HepG2 (cell line): ENCODE measurements around the gene RGS8. TPM values are rescaled to one million over a fixed set of nuclear protein-coding genes. Genes with fewer than 3 reads are reported as not detected.

Experiments used
- ATAC-seq: fragments of 200-7000 bp; cut with Tn5 transposase; 3 replicates; pipeline ENCODE4 v1.9.1; 2020; ENCODE audit warnings: mild to moderate bottlenecking, moderate library complexity
- BruUV-seq: library from RNA; stranded (reverse); fragments of 400-500 nt; replicated peaks from 2 replicates; lab custom pipeline; 2021; lab: Mats Ljungman, UMichigan
- CTCF ChIA-PET: fragments of 300-600 bp; formaldehyde crosslinking; extraction: SDS; loops from one replicate; lab custom pipeline; 2021; ENCODE audit warnings: low total read pairs, inconsistent platforms, low intra/inter-chr PET ratio; lab: Yijun Ruan, JAX
- POLR2A ChIA-PET: fragments of 350-600 bp; sonication (Branson Sonifier 250); formaldehyde crosslinking; loops from one replicate; lab custom pipeline; 2020; ENCODE audit warnings: antibody characterized with exemption, inconsistent platforms; lab: Yijun Ruan, JAX
- DNase-seq: peaks from one replicate; pipeline ENCODE4 v3.0.0-alpha.2; 2015; ENCODE audit warnings: low spot score
- FAIRE-seq: peaks from 3 replicates; lab custom pipeline; 2011; peaks lifted over from hg19 to GRCh38; lab: Jason Lieb, UNC
- H2AFZ ChIP-seq: one replicate; pipeline ENCODE4 v1.6.1; 2011; ENCODE audit warnings: low read length, inconsistent platforms
- H3K27ac ChIP-seq: fragments of 300-600 bp; 3 replicates; pipeline ENCODE4 v1.8.0; 2011; ENCODE audit warnings: mixed run types, mild to moderate bottlenecking, mixed read lengths, low read length, inconsistent platforms; ENCODE audit not compliant: insufficient read depth; ENCODE audit errors: extremely low read length
- H3K27me3 ChIP-seq, 2 experiments: fragments of 200-600 bp in 1 of 2; 2 replicates in 1 of 2; 3 replicates in 1 of 2; pipeline versions ENCODE4 v1.6.0 to v1.8.0; 2011; ENCODE audit warnings: low read length in 2 of 2, mild to moderate bottlenecking in 2 of 2, moderate library complexity in 2 of 2, inconsistent platforms in 1 of 2; ENCODE audit not compliant: insufficient read depth in 2 of 2, control insufficient read depth in 1 of 2
- H3K36me3 ChIP-seq, 2 experiments: fragments of 200-600 bp in 1 of 2; replicated peaks in 1 of 2; 2 replicates in 1 of 2; 3 replicates in 1 of 2; pipeline versions ENCODE4 v1.5.1 to v1.8.0; 2011; ENCODE audit warnings: low read length in 2 of 2, inconsistent platforms in 1 of 2; ENCODE audit not compliant: insufficient read depth in 2 of 2, control insufficient read depth in 1 of 2
- H3K4me1 ChIP-seq: 2 replicates; pipeline ENCODE4 v1.5.1; 2012; ENCODE audit warnings: low read length, inconsistent platforms; ENCODE audit not compliant: insufficient read depth
- H3K4me2 ChIP-seq: 2 replicates; pipeline ENCODE4 v1.6.0; 2011; ENCODE audit warnings: low read depth, low read length, inconsistent platforms
- H3K4me3 ChIP-seq, 3 experiments: fragments of 200-600 bp in 1 of 3; sonication (generic), shearing (Covaris generic) in 1 of 3; replicated peaks in 1 of 3; 2 replicates each; pipeline ENCODE4 v1.5.1; 2011 to 2016; ENCODE audit warnings: low read length in 3 of 3, inconsistent platforms in 2 of 3, low read depth in 2 of 3, mild to moderate bottlenecking in 2 of 3, control low read depth in 1 of 3, mixed read lengths in 1 of 3; ENCODE audit not compliant: insufficient read depth in 1 of 3
- H3K79me2 ChIP-seq: one replicate; pipeline ENCODE4 v1.6.1; 2011; ENCODE audit warnings: low read length, inconsistent platforms; ENCODE audit not compliant: insufficient read depth
- H3K9ac ChIP-seq: 2 replicates; pipeline ENCODE4 v1.6.0; 2011; ENCODE audit warnings: mild to moderate bottlenecking, low read depth, low read length, inconsistent platforms; ENCODE audit not compliant: insufficient read depth
- H3K9me3 ChIP-seq: 2 replicates; pipeline ENCODE4 v1.5.1; 2012; ENCODE audit warnings: mild to moderate bottlenecking, low read length
- H4K20me1 ChIP-seq: 2 replicates; pipeline ENCODE4 v1.6.0; 2011; ENCODE audit warnings: inconsistent platforms, mild to moderate bottlenecking, low read length, moderate library complexity; ENCODE audit not compliant: insufficient read depth
- EED ChIP-seq: sonication (generic); formaldehyde crosslinking; IDR thresholded peaks from 2 replicates; pipeline ENCODE4 v1.5.0; 2020; ENCODE audit warnings: mild to moderate bottlenecking, missing genetic modification reagents
- IKZF1 ChIP-seq: fragments of 450-650 bp; IDR thresholded peaks from 2 replicates; pipeline ENCODE4 v1.7.1; 2016
- KDM5A ChIP-seq: fragments of 200-600 bp; sonication (generic); IDR thresholded peaks from 2 replicates; pipeline ENCODE4 v1.7.0; 2018; ENCODE audit warnings: antibody characterized with exemption, mild to moderate bottlenecking, low read length, borderline replicate concordance
- ZNF572 ChIP-seq: sonication (generic); formaldehyde crosslinking; IDR thresholded peaks from 2 replicates; pipeline ENCODE4 v1.5.1; 2020; ENCODE audit warnings: mild to moderate bottlenecking, missing genetic modification reagents
- ZNF607 ChIP-seq: sonication (generic); formaldehyde crosslinking; IDR thresholded peaks from 2 replicates; pipeline ENCODE4 v1.5.1; 2020; ENCODE audit warnings: missing genetic modification reagents, mild to moderate bottlenecking, borderline replicate concordance
- WGBS: methylation state at CpG from one replicate; pipeline ENCODE4 v1.1.6; 2017; ENCODE audit warnings: low lambda C conversion rate; 5-methylcytosine and 5-hydroxymethylcytosine counted together
- in situ Hi-C: cut with HindIII; loops from 2 replicates; pipeline ENCODE4 v1.10.0; 2017; ENCODE audit warnings: low pct_unique_long_range_greater_than_20kb; ENCODE audit not compliant: extremely low pct_ligation_motif_present
- intact Hi-C: fragments of 100-400 bp; cut with micrococcal nuclease; formaldehyde crosslinking; loops from one replicate; pipeline ENCODE4 v1.10.0; 2022; ENCODE audit not compliant: unreplicated experiment
- polyA plus RNA-seq, 8 experiments: library from polyadenylated mRNA; depleted of rRNA in 3 of 8; stranded (reverse) in 7 of 8; unstranded in 1 of 8; fragments of >200 nt; fragmentation: Illumina TruSeq in 4 of 8; extraction: Trizol in 4 of 8; gene quantifications; 2 replicates each; pipeline versions ENCODE4 v1.2.1 to v1.2.3, GENCODE V29; 2011 to 2016; ENCODE audit warnings: low read depth in 4 of 8, missing spikeins in 1 of 8, mixed read lengths in 1 of 8; ENCODE audit not compliant: insufficient read depth in 1 of 8
- total RNA-seq, 5 experiments: library from RNA; depleted of rRNA; stranded (reverse); fragments of >200 nt; fragmentation: Illumina TruSeq; extraction: Trizol; gene quantifications; 2 replicates each; pipeline ENCODE4 v1.2.3, GENCODE V29; 2016; ENCODE audit warnings: low read depth in 1 of 5
- TF ChIP-seq, protein P1 (sequence below): sonication (generic); formaldehyde crosslinking; IDR thresholded peaks from 2 replicates; pipeline ENCODE4; 2020; ENCODE audit warnings: missing genetic modification reagents, mild to moderate bottlenecking, borderline replicate concordance
- TF ChIP-seq, protein P2 (sequence below): sonication (generic); formaldehyde crosslinking; IDR thresholded peaks from 2 replicates; pipeline ENCODE4 v1.4.0; 2020; ENCODE audit warnings: missing genetic modification reagents
- TF ChIP-seq, protein P3 (sequence below): sonication (generic); formaldehyde crosslinking; IDR thresholded peaks from 2 replicates; pipeline ENCODE4 v1.5.0; 2020; ENCODE audit warnings: mild to moderate bottlenecking, missing genetic modification reagents
- TF ChIP-seq, protein P4 (sequence below): sonication (generic); formaldehyde crosslinking; IDR thresholded peaks from 2 replicates; pipeline ENCODE4 v1.4.0; 2020; ENCODE audit warnings: missing genetic modification reagents
- TF ChIP-seq, protein P5 (sequence below): sonication (generic); formaldehyde crosslinking; IDR thresholded peaks from 2 replicates; pipeline ENCODE4 v1.9.0; 2021; ENCODE audit warnings: missing genetic modification reagents, mild to moderate bottlenecking, borderline replicate concordance
- TF ChIP-seq, protein P6 (sequence below): sonication (generic); formaldehyde crosslinking; IDR thresholded peaks from 2 replicates; pipeline ENCODE4 v1.4.0; 2020; ENCODE audit warnings: mild to moderate bottlenecking, low read depth, missing genetic modification reagents

RGS8 gene
- total and polyA plus RNA-seq, 2 of the 13 experiments (the other 11 are each of a cell fraction or from before 2014, with no cell fraction given), result not detected

DNA sequence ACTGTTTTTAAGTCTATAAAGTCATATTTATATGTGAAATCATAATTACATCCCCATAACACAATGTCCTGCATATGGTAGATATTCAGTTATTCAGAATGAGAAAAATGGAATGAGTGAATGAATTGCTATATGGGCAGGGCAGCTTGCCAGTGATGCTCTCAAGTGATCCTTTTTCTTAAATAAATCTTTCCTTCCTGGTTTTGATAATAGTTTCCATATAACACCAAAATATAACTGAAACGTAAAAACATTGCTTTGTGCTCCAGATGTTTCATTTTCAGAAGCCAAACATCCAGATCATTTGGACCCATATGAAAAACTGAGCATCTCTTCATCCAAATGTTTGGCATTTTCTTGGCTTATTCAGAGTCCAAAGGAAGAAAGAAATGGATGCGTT, 30.2 kb upstream of the RGS8 start (continued):
- TF ChIP-seq, protein P1, sequence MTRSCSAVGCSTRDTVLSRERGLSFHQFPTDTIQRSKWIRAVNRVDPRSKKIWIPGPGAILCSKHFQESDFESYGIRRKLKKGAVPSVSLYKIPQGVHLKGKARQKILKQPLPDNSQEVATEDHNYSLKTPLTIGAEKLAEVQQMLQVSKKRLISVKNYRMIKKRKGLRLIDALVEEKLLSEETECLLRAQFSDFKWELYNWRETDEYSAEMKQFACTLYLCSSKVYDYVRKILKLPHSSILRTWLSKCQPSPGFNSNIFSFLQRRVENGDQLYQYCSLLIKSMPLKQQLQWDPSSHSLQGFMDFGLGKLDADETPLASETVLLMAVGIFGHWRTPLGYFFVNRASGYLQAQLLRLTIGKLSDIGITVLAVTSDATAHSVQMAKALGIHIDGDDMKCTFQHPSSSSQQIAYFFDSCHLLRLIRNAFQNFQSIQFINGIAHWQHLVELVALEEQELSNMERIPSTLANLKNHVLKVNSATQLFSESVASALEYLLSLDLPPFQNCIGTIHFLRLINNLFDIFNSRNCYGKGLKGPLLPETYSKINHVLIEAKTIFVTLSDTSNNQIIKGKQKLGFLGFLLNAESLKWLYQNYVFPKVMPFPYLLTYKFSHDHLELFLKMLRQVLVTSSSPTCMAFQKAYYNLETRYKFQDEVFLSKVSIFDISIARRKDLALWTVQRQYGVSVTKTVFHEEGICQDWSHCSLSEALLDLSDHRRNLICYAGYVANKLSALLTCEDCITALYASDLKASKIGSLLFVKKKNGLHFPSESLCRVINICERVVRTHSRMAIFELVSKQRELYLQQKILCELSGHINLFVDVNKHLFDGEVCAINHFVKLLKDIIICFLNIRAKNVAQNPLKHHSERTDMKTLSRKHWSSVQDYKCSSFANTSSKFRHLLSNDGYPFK (CRISPR knock-in tag), result no peak
- no peak for TF ChIP-seq EED (CRISPR knock-in tag)
- TF ChIP-seq, protein P2, sequence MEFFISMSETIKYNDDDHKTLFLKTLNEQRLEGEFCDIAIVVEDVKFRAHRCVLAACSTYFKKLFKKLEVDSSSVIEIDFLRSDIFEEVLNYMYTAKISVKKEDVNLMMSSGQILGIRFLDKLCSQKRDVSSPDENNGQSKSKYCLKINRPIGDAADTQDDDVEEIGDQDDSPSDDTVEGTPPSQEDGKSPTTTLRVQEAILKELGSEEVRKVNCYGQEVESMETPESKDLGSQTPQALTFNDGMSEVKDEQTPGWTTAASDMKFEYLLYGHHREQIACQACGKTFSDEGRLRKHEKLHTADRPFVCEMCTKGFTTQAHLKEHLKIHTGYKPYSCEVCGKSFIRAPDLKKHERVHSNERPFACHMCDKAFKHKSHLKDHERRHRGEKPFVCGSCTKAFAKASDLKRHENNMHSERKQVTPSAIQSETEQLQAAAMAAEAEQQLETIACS, result no peak
- TF ChIP-seq, all 625 proteins: peak for 0

DNA sequence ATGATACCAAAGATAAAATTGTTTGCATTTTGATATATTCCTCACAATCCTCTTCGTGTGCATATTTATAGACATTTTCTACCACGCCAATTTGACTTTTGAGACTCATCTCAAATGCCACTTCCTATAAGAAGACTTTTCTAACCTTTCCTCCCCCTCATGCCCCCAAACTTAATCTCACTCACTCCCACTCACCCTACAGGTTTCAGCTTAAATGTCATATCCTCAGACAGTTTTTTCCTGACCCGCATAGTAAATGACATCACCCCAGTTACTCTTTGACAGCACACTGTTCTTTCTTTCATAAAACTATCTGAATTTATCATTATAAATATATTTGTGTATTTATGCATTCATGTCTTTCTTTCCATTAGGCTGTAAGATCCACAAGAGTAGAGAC, 29.6 kb upstream of the RGS8 start:
- POLR2A ChIA-PET, result no interaction called here
- no peak overlapping the region for H3K4me3 ChIP-seq
- H3K9ac ChIP-seq, result no peak overlapping the region
- intact Hi-C loops, result no loop called here
- no peak overlapping the region for H3K4me2 ChIP-seq
- CTCF ChIA-PET, result no interaction called here
- H2AFZ ChIP-seq, result no peak overlapping the region
- no peaks in the 10 kb centered on the region for H3K4me1 ChIP-seq
- no peak for FAIRE-seq
- in situ Hi-C loops, result no loop called here
- no peak overlapping the region for H3K27ac ChIP-seq
- ATAC-seq, result no peak
- 6% methylated on average over 3 of the region's 3 CpGs for WGBS
- no peaks in the 10 kb centered on the region for H4K20me1 ChIP-seq
- no peaks in the 10 kb centered on the region for H3K79me2 ChIP-seq
- no peak for DNase-seq
- BruUV-seq, result no TSS peak
- H3K9me3 ChIP-seq, result no peaks in the 10 kb centered on the region
- peaks cover 0 to 8% of the 10 kb centered on the region in 2 experiments; a peak in 1 of 5 replicates for H3K27me3 ChIP-seq
- H3K36me3 ChIP-seq, result no peaks in the 10 kb centered on the region
- TF ChIP-seq KDM5A, result no peak
- TF ChIP-seq IKZF1, result no peak
- TF ChIP-seq, protein P3, sequence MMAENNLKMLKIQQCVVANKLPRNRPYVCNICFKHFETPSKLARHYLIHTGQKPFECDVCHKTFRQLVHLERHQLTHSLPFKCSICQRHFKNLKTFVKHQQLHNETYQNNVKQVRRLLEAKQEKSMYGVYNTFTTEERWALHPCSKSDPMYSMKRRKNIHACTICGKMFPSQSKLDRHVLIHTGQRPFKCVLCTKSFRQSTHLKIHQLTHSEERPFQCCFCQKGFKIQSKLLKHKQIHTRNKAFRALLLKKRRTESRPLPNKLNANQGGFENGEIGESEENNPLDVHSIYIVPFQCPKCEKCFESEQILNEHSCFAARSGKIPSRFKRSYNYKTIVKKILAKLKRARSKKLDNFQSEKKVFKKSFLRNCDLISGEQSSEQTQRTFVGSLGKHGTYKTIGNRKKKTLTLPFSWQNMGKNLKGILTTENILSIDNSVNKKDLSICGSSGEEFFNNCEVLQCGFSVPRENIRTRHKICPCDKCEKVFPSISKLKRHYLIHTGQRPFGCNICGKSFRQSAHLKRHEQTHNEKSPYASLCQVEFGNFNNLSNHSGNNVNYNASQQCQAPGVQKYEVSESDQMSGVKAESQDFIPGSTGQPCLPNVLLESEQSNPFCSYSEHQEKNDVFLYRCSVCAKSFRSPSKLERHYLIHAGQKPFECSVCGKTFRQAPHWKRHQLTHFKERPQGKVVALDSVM (CRISPR knock-in tag), result no peak
- TF ChIP-seq ZNF607 (CRISPR knock-in tag), result no peak
- TF ChIP-seq, protein P4, sequence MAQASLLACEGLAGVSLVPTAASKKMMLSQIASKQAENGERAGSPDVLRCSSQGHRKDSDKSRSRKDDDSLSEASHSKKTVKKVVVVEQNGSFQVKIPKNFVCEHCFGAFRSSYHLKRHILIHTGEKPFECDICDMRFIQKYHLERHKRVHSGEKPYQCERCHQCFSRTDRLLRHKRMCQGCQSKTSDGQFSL (CRISPR knock-in tag), result no peak
- TF ChIP-seq, protein P5, sequence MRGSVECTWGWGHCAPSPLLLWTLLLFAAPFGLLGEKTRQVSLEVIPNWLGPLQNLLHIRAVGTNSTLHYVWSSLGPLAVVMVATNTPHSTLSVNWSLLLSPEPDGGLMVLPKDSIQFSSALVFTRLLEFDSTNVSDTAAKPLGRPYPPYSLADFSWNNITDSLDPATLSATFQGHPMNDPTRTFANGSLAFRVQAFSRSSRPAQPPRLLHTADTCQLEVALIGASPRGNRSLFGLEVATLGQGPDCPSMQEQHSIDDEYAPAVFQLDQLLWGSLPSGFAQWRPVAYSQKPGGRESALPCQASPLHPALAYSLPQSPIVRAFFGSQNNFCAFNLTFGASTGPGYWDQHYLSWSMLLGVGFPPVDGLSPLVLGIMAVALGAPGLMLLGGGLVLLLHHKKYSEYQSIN (CRISPR knock-in tag), result no peak
- no peak for TF ChIP-seq ZNF572
- TF ChIP-seq, protein P6, sequence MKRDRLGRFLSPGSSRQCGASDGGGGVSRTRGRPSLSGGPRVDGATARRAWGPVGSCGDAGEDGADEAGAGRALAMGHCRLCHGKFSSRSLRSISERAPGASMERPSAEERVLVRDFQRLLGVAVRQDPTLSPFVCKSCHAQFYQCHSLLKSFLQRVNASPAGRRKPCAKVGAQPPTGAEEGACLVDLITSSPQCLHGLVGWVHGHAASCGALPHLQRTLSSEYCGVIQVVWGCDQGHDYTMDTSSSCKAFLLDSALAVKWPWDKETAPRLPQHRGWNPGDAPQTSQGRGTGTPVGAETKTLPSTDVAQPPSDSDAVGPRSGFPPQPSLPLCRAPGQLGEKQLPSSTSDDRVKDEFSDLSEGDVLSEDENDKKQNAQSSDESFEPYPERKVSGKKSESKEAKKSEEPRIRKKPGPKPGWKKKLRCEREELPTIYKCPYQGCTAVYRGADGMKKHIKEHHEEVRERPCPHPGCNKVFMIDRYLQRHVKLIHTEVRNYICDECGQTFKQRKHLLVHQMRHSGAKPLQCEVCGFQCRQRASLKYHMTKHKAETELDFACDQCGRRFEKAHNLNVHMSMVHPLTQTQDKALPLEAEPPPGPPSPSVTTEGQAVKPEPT, result no peak
